Measurements from ENCODE around the gene DHX35.

DHX35 gene

DNA sequence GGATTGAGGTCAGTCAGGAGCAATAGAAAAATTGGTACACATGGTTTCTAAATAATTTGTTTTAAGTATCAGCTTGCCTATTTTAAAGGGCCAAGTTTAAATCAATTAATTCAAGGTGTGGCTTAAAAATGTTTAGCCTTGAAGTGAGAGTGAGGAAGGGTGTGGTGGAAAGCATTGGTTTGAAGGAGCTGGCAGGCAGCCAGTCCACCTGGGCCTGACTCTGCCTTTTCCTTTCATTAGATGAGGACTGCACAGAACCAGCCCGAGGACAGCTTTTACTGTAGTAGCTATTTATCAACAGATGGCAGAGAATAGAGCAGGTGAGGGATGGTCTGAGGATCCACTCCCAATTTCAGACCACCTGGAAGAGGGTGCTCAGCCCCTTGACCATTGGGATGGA is 42.4 kb downstream of the DHX35 start:
- Histone ChIP-seq H3K9me3 (ENCODE audit: low read depth, low read length) (no peaks in the 10 kb centered on the region), H3K9ac (ENCODE audit: insufficient read length) (no peak overlapping the region), H3K4me3 (no peak overlapping the region), H3K27ac (no peak overlapping the region), H3K36me3 (ENCODE audit: insufficient read depth, low read length) (peaks cover 64% of the 10 kb centered on the region)
- DNase-seq (ENCODE audit: low read depth, low spot score), result no peak
- TF ChIP-seq EZH2 (IDR thresholded peaks at IDR 0.05) (no peak), POLR2AphosphoS5 (IDR thresholded peaks at IDR 0.05; ENCODE audit: borderline replicate concordance, low read depth, low read length) (no peak), FOXP2 (optimal IDR thresholded peaks at IDR 0.05; ENCODE audit: control extremely low read depth, extremely low read length, insufficient read depth) (no peak)

DNA sequence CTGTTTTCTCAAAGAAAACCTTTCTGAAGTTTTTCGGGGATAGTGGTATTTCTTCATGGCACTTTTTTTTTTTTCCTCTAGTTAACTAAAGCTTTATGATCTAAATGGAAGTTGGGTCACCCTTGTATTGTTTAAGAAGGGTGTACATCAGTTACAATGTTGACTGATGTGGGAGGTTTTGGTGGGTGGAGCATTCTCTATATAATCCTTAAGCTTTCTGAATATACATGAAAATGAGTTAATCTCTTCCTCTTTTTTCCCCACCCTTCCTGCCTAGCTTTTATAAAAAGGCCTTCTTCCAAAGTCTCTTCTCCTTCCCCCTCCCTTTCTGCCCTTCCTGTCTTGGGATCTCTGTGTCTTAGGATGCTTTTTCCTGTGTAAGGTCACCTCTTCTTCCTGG is 47.2 kb downstream of the DHX35 start:
- peaks cover 60% of the 10 kb centered on the region for H3K36me3 ChIP-seq (ENCODE audit: insufficient read depth, low read length)

DNA sequence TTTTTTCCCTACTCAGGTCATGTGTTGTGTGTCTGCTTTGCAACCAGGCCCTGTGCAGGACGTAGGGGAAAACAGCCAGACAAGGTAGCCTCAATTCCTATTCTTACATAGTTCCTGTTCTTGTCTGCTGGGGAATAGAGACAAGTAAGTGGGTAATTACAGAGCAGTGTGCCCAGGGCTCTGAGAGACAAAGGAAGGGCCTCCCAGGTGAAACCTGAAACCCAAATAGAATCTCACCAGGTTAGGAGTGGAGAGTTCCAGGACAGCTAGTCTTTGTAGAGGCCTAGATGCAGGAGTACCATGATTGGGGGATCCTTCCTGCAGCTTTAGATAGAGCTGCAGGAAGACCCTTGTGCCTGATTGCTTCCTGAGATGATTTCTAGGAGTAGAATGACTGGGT is 48.4 kb downstream of the DHX35 start:
- no peak overlapping the region for H3K9ac ChIP-seq (ENCODE audit: insufficient read length)
- no peak for TF ChIP-seq FOXP2 (optimal IDR thresholded peaks at IDR 0.05; ENCODE audit: control extremely low read depth, extremely low read length, insufficient read depth)
- TF ChIP-seq POLR2AphosphoS5 (IDR thresholded peaks at IDR 0.05; ENCODE audit: borderline replicate concordance, low read depth, low read length), result no peak
- no peak overlapping the region for H3K4me3 ChIP-seq
- peaks cover 69% of the 10 kb centered on the region for H3K36me3 ChIP-seq (ENCODE audit: insufficient read depth, low read length)
- no peaks in the 10 kb centered on the region for H3K9me3 ChIP-seq (ENCODE audit: low read depth, low read length)
- no peak overlapping the region for H3K27ac ChIP-seq
- no peak for DNase-seq (ENCODE audit: low read depth, low spot score)

More for the DNA sequence above, 47.2 kb downstream of the DHX35 start:
- H3K9ac ChIP-seq (ENCODE audit: insufficient read length), result no peak overlapping the region
- DNase-seq (ENCODE audit: low read depth, low spot score), result no peak
- H3K4me3 ChIP-seq, result no peak overlapping the region
- H3K9me3 ChIP-seq (ENCODE audit: low read depth, low read length), result no peaks in the 10 kb centered on the region
- no peak overlapping the region for H3K27ac ChIP-seq
- no peak for TF ChIP-seq POLR2AphosphoS5 (IDR thresholded peaks at IDR 0.05; ENCODE audit: borderline replicate concordance, low read depth, low read length)
- no peak for TF ChIP-seq FOXP2 (optimal IDR thresholded peaks at IDR 0.05; ENCODE audit: control extremely low read depth, extremely low read length, insufficient read depth)
- TF ChIP-seq EZH2 (IDR thresholded peaks at IDR 0.05), result no peak

DNA sequence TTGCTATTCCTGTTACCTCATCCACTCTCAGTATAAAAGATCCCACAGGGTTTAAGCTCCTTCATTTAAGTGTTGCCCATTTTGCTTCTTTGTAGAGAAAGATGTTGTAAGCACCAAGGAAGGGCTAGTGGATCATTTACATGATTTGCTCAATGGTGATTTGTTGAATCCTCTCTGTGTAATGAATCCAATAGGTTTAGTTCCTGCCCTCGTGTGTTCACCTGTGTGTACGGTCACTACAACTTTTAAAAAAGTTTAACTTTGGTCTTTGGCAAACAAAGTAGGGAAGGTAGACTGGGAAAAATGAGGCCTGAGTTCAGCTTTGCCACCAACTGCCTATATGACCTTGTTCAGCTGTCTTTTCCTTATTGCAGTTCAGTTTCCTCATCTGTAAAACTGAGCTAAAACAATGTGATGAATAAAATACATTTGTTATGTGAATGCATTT is 51.5 kb downstream of the DHX35 start:
- no peak overlapping the region for H3K4me3 ChIP-seq
- no peak for DNase-seq (ENCODE audit: low read depth, low spot score)
- H3K9ac ChIP-seq (ENCODE audit: insufficient read length), result no peak overlapping the region
- no peak overlapping the region for H3K27ac ChIP-seq
- H3K36me3 ChIP-seq (ENCODE audit: insufficient read depth, low read length), result peaks cover 67% of the 10 kb centered on the region
- H3K9me3 ChIP-seq (ENCODE audit: low read depth, low read length), result no peaks in the 10 kb centered on the region
- TF ChIP-seq POLR2AphosphoS5 (IDR thresholded peaks at IDR 0.05; ENCODE audit: borderline replicate concordance, low read depth, low read length) (no peak), FOXP2 (optimal IDR thresholded peaks at IDR 0.05; ENCODE audit: control extremely low read depth, extremely low read length, insufficient read depth) (no peak), EZH2 (IDR thresholded peaks at IDR 0.05) (no peak)

DNA sequence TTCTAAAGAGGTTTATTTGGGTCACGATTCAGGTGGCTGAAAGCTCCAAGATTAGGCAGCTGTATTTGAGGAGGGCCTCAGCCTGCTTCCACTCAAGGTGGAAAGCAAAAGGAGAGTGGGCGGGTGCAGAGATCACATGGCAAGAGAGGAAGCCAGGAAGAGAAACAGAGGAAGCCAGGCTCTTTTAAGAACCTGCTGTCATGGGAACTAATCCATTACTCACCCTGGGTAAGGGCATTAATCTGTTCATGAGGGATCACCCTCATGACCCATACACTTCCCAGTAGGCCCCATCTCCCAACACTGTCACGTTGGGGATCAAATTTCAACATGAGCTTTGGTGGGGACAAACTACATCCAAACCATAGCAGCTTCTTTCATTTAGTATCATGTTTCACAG is 53.9 kb downstream of the DHX35 start:
- Histone ChIP-seq H3K27ac (no peak overlapping the region), H3K9ac (ENCODE audit: insufficient read length) (no peak overlapping the region), H3K9me3 (ENCODE audit: low read depth, low read length) (no peaks in the 10 kb centered on the region), H3K36me3 (ENCODE audit: insufficient read depth, low read length) (peaks cover 51% of the 10 kb centered on the region), H3K4me3 (no peak overlapping the region)
- TF ChIP-seq EZH2 (IDR thresholded peaks at IDR 0.05) (no peak), FOXP2 (optimal IDR thresholded peaks at IDR 0.05; ENCODE audit: control extremely low read depth, extremely low read length, insufficient read depth) (no peak), POLR2AphosphoS5 (IDR thresholded peaks at IDR 0.05; ENCODE audit: borderline replicate concordance, low read depth, low read length) (no peak)
- no peak for DNase-seq (ENCODE audit: low read depth, low spot score)

DNA sequence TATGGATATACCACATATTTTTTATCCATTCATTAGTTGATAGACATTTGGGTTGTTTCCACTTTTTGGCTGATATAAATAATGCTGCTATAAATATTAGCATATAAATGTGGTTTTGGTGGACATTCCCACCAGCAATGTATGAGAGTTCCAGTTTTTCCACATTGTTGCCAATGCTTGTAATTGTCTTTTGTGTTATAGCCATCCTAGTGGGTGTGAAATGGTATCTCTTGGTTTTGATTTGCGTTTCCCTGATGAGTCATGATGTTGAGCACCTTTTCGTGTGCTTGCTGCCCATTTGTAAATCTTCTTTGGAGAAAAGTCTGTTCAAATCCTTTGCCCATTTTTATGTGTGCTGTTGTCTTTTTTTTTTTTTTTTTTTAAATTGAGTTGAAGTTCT is 54.4 kb downstream of the DHX35 start:
- no peak overlapping the region for H3K4me3 ChIP-seq
- H3K36me3 ChIP-seq (ENCODE audit: insufficient read depth, low read length), result peaks cover 50% of the 10 kb centered on the region
- no peak for TF ChIP-seq FOXP2 (optimal IDR thresholded peaks at IDR 0.05; ENCODE audit: control extremely low read depth, extremely low read length, insufficient read depth)
- TF ChIP-seq POLR2AphosphoS5 (IDR thresholded peaks at IDR 0.05; ENCODE audit: borderline replicate concordance, low read depth, low read length), result no peak
- TF ChIP-seq EZH2 (IDR thresholded peaks at IDR 0.05), result no peak
- no peak overlapping the region for H3K9ac ChIP-seq (ENCODE audit: insufficient read length)
- no peak for DNase-seq (ENCODE audit: low read depth, low spot score)
- no peaks in the 10 kb centered on the region for H3K9me3 ChIP-seq (ENCODE audit: low read depth, low read length)
- H3K27ac ChIP-seq, result no peak overlapping the region

DNA sequence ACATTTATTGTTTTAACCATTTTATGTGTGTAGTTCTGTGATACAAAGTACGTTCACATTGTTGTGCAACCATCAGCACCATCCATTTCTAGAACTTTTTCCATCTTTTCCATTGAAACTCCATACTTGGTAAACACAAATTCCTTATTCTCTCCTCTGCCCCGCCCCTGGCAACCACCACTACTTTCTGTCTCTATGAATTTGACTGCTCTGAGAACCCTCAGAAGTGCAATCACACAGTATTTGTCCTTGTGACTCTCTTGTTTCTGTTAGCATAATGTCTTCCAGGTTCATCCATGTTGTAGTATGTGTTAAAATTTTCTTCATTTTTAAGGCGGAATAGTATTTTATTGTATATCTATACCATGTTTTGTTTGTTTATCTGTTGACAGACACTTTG is 56.9 kb downstream of the DHX35 start:
- Histone ChIP-seq H3K9me3 (ENCODE audit: low read depth, low read length) (no peaks in the 10 kb centered on the region), H3K9ac (ENCODE audit: insufficient read length) (no peak overlapping the region), H3K36me3 (ENCODE audit: insufficient read depth, low read length) (peaks cover 64% of the 10 kb centered on the region), H3K27ac (no peak overlapping the region), H3K4me3 (no peak overlapping the region)
- DNase-seq (ENCODE audit: low read depth, low spot score), result no peak
- no peak for TF ChIP-seq POLR2AphosphoS5 (IDR thresholded peaks at IDR 0.05; ENCODE audit: borderline replicate concordance, low read depth, low read length)
- TF ChIP-seq FOXP2 (optimal IDR thresholded peaks at IDR 0.05; ENCODE audit: control extremely low read depth, extremely low read length, insufficient read depth), result no peak
- no peak for TF ChIP-seq EZH2 (IDR thresholded peaks at IDR 0.05)

DNA sequence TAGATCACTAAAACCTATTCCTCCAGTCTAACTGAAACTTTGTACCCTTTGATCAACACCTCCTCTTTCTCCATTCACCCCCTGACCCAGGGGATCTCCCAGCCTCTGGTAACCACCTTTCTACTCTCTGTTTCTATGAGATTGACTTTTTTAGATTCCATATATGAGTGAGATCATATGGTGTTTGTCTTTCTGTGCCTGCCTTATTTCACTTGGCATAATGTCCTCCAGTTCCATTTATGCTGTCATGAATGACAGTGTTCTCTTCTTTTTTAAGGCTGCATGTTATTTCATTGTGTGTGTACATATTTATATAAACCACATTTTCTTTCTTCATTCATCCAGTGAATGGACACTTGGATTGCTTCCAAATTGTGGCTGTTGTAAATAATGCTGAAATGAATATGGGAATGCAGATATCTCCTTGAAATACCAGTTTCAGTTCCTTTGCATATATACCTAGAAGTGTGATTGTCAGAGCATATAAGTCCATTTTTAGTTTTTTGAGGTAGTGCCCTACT is 57.7 kb downstream of the DHX35 start:
- TF ChIP-seq EZH2 (IDR thresholded peaks at IDR 0.05), result no peak
- TF ChIP-seq POLR2AphosphoS5 (IDR thresholded peaks at IDR 0.05; ENCODE audit: borderline replicate concordance, low read depth, low read length), result no peak
- TF ChIP-seq FOXP2 (optimal IDR thresholded peaks at IDR 0.05; ENCODE audit: control extremely low read depth, extremely low read length, insufficient read depth), result no peak
- Histone ChIP-seq H3K36me3 (ENCODE audit: insufficient read depth, low read length) (peaks cover 64% of the 10 kb centered on the region), H3K27ac (no peak overlapping the region), H3K9ac (ENCODE audit: insufficient read length) (no peak overlapping the region), H3K4me3 (no peak overlapping the region), H3K9me3 (ENCODE audit: low read depth, low read length) (no peaks in the 10 kb centered on the region)
- DNase-seq (ENCODE audit: low read depth, low spot score), result no peak

DNA sequence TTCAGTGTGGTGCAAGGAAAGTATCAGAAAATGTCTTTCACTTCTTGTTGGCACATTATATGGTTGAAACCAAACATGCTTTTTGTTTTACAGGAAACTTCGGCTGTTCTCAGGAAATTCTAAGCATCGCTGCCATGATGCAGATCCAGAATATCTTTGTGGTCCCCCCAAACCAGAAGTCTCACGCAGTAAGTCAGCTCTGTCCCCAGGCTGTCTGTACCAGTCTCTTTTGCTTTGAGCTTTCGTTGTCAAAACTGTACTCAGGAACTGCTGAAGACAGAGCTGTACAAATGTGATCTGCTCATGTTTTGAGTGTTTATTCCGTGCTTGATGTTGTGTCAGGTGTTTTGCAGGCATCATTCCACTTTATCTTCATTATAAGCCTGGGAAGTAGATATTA is 59.6 kb downstream of the DHX35 start:
- DNase-seq (ENCODE audit: low read depth, low spot score), result no peak
- no peak overlapping the region for H3K4me3 ChIP-seq
- H3K36me3 ChIP-seq (ENCODE audit: insufficient read depth, low read length), result peaks cover 56% of the 10 kb centered on the region
- TF ChIP-seq EZH2 (IDR thresholded peaks at IDR 0.05), result no peak
- TF ChIP-seq POLR2AphosphoS5 (IDR thresholded peaks at IDR 0.05; ENCODE audit: borderline replicate concordance, low read depth, low read length), result no peak
- no peak for TF ChIP-seq FOXP2 (optimal IDR thresholded peaks at IDR 0.05; ENCODE audit: control extremely low read depth, extremely low read length, insufficient read depth)
- H3K9me3 ChIP-seq (ENCODE audit: low read depth, low read length), result no peaks in the 10 kb centered on the region
- no peak overlapping the region for H3K9ac ChIP-seq (ENCODE audit: insufficient read length)
- H3K27ac ChIP-seq, result no peak overlapping the region

Data from SK-N-MC (cell line).